ENCODE results near the gene TM9SF1. TPM values are rescaled to one million over a fixed set of nuclear protein-coding genes. Genes with fewer than 3 reads are reported as not detected.
A peak's percentile ranks its signal among the peaks of the same experiment; 100 is the strongest.

Gene TM9SF1
- total RNA-seq, 4 donors from 2014 or later = 27.0 to 44.6 (median 43.8) TPM

DNA sequence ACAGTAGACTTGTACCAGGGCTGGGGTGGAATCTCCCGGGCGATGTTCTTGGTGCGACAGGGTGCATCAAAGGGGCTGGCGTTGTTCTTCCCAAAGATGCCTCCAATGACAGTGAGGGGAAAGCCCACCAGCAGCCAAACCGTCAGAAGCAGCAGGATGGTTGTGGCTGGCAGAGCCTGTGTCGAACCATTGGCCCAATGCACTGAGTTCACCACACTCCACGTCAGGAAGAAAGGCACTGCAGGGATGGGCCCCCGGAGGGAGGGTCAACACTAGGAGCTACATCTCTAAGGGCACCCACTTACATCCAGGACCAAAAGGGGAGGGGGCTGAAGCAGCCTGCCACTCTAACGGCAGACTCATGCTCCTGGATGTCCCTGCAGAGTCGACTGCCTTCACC, 4.8 kb downstream of the TM9SF1 start:
- WGBS = 93% methylated on average over 10 of the region's 10 CpGs
- H3K4me1 ChIP-seq = peaks cover 27 to 58% (median 46%) of the 10 kb centered on the region in 4 donors
- intact Hi-C loops (cut with DNase I) = no loop called here
- no peaks in the 10 kb centered on the region for H3K9me3 ChIP-seq
- DNase-seq (ENCODE audit: extremely low spot score) = no peak
- no peak overlapping the region for H3K27ac ChIP-seq (replicated peaks in 1 of 4)
- H3K36me3 ChIP-seq = peaks cover 32 to 56% (median 48%) of the 10 kb centered on the region in 4 donors
- H3K4me3 ChIP-seq = no peak overlapping the region
- no peaks in the 10 kb centered on the region for H3K27me3 ChIP-seq
- TF ChIP-seq POLR2A (IDR thresholded peaks at IDR 0.05; ENCODE audit: low read depth) (no peak), EP300 (IDR thresholded peaks at IDR 0.05) (no peak), CTCF (IDR thresholded peaks at IDR 0.05) (no peak), POLR2AphosphoS5 (IDR thresholded peaks at IDR 0.05) (no peak)

- no peak overlapping the region for H3K4me3 ChIP-seq
- 92% methylated on average over 9 of the region's 9 CpGs for WGBS
- TF ChIP-seq POLR2AphosphoS5 (IDR thresholded peaks at IDR 0.05) (no peak), EP300 (IDR thresholded peaks at IDR 0.05) (no peak)
- H3K9me3 ChIP-seq = no peaks in the 10 kb centered on the region
- H3K27me3 ChIP-seq = no peaks in the 10 kb centered on the region
- H3K36me3 ChIP-seq = peaks cover 40 to 65% (median 58%) of the 10 kb centered on the region in 4 donors
- H3K27ac ChIP-seq (replicated peaks in 1 of 4) = peak overlapping the region in 3 of 4 donors; percentile 35 to 89 (median 70)
- intact Hi-C loops (cut with DNase I) = no loop called here
- no peak for DNase-seq (ENCODE audit: extremely low spot score)
- peaks cover 22 to 51% (median 40%) of the 10 kb centered on the region in 4 donors for H3K4me1 ChIP-seq
These were observed 5.8 kb downstream of the TM9SF1 start for GRCh38 chr14:24189460-24189859.

GRCh38 chr14:24189059-24189375, 6.2 kb downstream of the TM9SF1 start:
- WGBS = 8% methylated on average over 3 of the region's 3 CpGs
- H3K9me3 ChIP-seq = no peaks in the 10 kb centered on the region
- H3K4me3 ChIP-seq = peak overlapping the region; percentile 66 to 84 (median 70)
- peak overlapping the region; percentile 35 to 89 (median 58) for H3K27ac ChIP-seq (replicated peaks in 1 of 4)
- TF ChIP-seq POLR2A (IDR thresholded peaks at IDR 0.05; ENCODE audit: low read depth) (no peak), POLR2AphosphoS5 (IDR thresholded peaks at IDR 0.05) (no peak), CTCF (IDR thresholded peaks at IDR 0.05) (no peak), EP300 (IDR thresholded peaks at IDR 0.05) (no peak)
- no peak for DNase-seq (ENCODE audit: extremely low spot score)
- intact Hi-C loops (cut with DNase I) = no loop called here
- peaks cover 18 to 47% (median 35%) of the 10 kb centered on the region in 4 donors for H3K4me1 ChIP-seq
- no peaks in the 10 kb centered on the region for H3K27me3 ChIP-seq
- peaks cover 45 to 70% (median 62%) of the 10 kb centered on the region in 4 donors for H3K36me3 ChIP-seq

- H3K9me3 ChIP-seq = no peaks in the 10 kb centered on the region
- peaks cover 50 to 75% (median 68%) of the 10 kb centered on the region in 4 donors for H3K36me3 ChIP-seq
- peaks cover 17 to 42% (median 32%) of the 10 kb centered on the region in 4 donors for H3K4me1 ChIP-seq
- intact Hi-C loops (cut with DNase I) = no loop called here
- no peaks in the 10 kb centered on the region for H3K27me3 ChIP-seq
- peak; percentile 99 for DNase-seq (ENCODE audit: extremely low spot score)
- peak within 1 kb of the TSS; percentile 66 to 84 (median 70) for H3K4me3 ChIP-seq
- H3K27ac ChIP-seq (replicated peaks in 1 of 4) = peak within 1 kb of the TSS; percentile 70 to 89 (median 76)
- WGBS = 0% methylated on average over 24 of the region's 65 CpGs
- TF ChIP-seq POLR2AphosphoS5 (IDR thresholded peaks at IDR 0.05) (peak; percentile 72 to 95), CTCF (IDR thresholded peaks at IDR 0.05) (peak in 1 of 3 experiments; percentile 28), POLR2A (IDR thresholded peaks at IDR 0.05; ENCODE audit: low read depth) (peak; percentile 38), EP300 (IDR thresholded peaks at IDR 0.05) (no peak)
These were observed 6.8 kb downstream of the TM9SF1 start, which contains the start of gene IPO4 for GRCh38 chr14:24188251-24189058. TSS of gene IPO4 (minus strand) at chr14:24188816. CDS start at chr14:24188787, 29 bp downstream.

DNA sequence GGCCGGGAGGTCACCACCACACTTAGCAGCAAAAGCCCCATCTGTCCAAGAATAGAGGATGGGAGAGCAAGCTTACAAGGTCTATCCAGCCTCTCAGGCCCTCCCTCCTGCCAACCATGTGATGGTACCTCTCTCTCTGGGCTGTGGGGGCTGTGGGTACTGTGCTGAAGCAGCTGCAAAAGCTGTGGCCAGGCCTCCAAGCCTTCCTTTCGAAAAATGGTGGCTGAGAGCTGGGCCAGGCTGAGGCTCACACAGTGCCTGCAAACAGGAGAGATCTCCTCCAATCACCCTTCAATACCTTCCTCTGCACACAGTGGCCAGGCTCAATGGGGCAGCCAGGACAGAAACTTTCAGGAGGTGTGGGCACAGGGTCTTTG, 7.7 kb downstream of the TM9SF1 start:
- intact Hi-C loops (cut with DNase I) = no loop called here
- H3K4me1 ChIP-seq = peaks cover 17 to 36% (median 30%) of the 10 kb centered on the region in 4 donors
- H3K36me3 ChIP-seq = peaks cover 53 to 77% (median 69%) of the 10 kb centered on the region in 4 donors
- 82% methylated on average over 2 of the region's 2 CpGs for WGBS
- H3K27ac ChIP-seq (replicated peaks in 1 of 4) = peak overlapping the region in 3 of 4 donors; percentile 70 to 89 (median 76)
- H3K27me3 ChIP-seq = no peaks in the 10 kb centered on the region
- no peak for DNase-seq (ENCODE audit: extremely low spot score)
- peak overlapping the region in 3 of 4 donors; percentile 67 to 84 (median 72) for H3K4me3 ChIP-seq
- TF ChIP-seq EP300 (IDR thresholded peaks at IDR 0.05) = no peak
- no peak for TF ChIP-seq POLR2AphosphoS5 (IDR thresholded peaks at IDR 0.05)
- TF ChIP-seq POLR2A (IDR thresholded peaks at IDR 0.05; ENCODE audit: low read depth) = no peak
- no peak for TF ChIP-seq CTCF (IDR thresholded peaks at IDR 0.05)
- no peaks in the 10 kb centered on the region for H3K9me3 ChIP-seq

Data from esophagus muscularis mucosa (tissue), 4 donors.